IPS-18a (cell line): ENCODE data around the gene DRP2.

Experiments used
- H3K27ac ChIP-seq: one replicate; pipeline ENCODE4 v1.5.1; 2013; ENCODE audit warnings: low read length
- H3K27me3 ChIP-seq: one replicate; pipeline ENCODE4 v1.6.1; 2013; ENCODE audit warnings: mild to moderate bottlenecking, low read length; ENCODE audit not compliant: control insufficient read depth, insufficient read depth
- H3K36me3 ChIP-seq: one replicate; pipeline ENCODE4 v1.6.1; 2013; ENCODE audit warnings: low read depth, low read length; ENCODE audit not compliant: control insufficient read depth
- H3K4me1 ChIP-seq: one replicate; pipeline ENCODE4 v1.6.1; 2013; ENCODE audit warnings: low read depth, low read length; ENCODE audit not compliant: control insufficient read depth
- H3K4me3 ChIP-seq: one replicate; pipeline ENCODE4 v1.5.1; 2013; ENCODE audit warnings: low read length
- H3K9ac ChIP-seq: one replicate; pipeline ENCODE4 v1.6.1; 2013; ENCODE audit warnings: mild to moderate bottlenecking, low read length, moderate library complexity
- H3K9me3 ChIP-seq: one replicate; pipeline ENCODE4 v1.6.1; 2013; ENCODE audit warnings: low read depth, low read length; ENCODE audit not compliant: control insufficient read depth

Gene DRP2

DNA sequence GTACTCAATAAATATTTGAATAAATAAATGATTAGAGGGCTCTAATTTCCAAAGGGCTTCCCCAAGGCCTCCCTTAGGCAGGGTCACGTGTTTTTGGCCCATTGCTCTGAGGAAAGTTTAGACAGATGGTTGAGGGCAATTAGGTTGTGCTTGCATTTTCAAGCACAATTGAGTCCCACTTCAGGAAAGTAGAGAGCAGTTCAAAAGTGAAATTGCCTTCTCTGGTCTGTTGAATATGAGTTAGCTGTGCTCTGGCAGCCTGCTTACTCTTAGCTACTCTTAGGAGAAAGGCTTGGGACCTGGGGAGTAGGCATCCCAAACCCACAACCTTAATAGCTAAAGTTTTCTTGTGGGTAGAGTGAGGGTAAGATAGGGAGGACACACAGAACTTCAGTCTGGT, 9.0 kb upstream of the DRP2 start:
- no peaks in the 10 kb centered on the region for H3K36me3 ChIP-seq
- H3K4me1 ChIP-seq, result peaks cover 10% of the 10 kb centered on the region
- H3K9me3 ChIP-seq, result no peaks in the 10 kb centered on the region
- H3K27me3 ChIP-seq, result no peaks in the 10 kb centered on the region
- no peak overlapping the region for H3K9ac ChIP-seq
- H3K27ac ChIP-seq, result no peak overlapping the region
- H3K4me3 ChIP-seq, result no peak overlapping the region

DNA sequence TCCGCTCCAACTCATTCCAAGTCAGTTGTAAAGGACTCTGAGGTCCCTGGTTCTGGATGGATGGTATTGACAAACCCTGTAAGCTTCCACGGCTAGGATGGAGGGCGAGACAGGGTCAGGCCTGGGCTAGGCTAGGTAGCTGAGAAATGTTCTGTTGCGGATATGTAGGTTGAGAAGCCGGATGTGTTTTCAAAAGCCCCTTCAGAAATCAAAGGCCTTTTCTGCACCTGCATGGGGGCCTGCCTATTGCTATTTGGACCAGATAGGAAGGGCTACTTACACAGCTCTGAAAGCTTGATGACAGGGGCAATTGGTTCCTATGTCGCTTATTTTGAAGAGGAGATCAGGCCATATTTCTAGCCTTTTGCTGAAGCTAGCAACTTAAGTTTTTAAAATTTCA, 1.9 kb upstream of the DRP2 start:
- Histone ChIP-seq H3K27ac (no peak overlapping the region), H3K9me3 (no peaks in the 10 kb centered on the region), H3K4me1 (peaks cover 5% of the 10 kb centered on the region), H3K36me3 (no peaks in the 10 kb centered on the region), H3K4me3 (no peak overlapping the region), H3K27me3 (no peaks in the 10 kb centered on the region), H3K9ac (no peak overlapping the region)

DNA sequence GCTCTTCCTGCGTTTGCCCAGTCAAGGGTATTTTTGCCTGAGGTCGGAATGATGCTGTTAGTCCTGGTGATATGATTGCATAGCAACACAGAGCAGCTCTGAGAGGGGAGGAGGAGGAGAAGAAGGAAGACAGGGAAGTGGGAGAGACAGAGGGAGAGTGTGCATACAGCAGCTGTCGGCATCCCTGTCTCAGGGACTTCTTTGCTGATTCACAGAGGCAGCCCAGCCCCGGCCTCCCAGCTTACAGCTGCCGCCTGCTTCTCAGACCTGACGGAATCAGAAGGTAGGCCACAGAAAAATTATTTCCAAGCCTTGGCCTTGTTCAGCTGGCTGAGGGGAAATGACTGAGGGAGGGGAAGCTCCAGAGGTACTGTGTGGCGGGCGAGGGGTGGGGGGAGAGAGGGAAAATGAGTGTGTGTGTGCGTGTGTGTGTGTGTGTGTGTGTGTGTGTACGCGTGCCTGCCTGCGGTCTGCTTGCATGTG, 319 bp downstream of the DRP2 start:
- Histone ChIP-seq H3K36me3 (no peaks in the 10 kb centered on the region), H3K4me1 (peaks cover 5% of the 10 kb centered on the region), H3K9me3 (no peaks in the 10 kb centered on the region), H3K27ac (no peak overlapping the region), H3K9ac (no peak overlapping the region), H3K4me3 (peak overlapping the region; percentile 51), H3K27me3 (no peaks in the 10 kb centered on the region)

DNA sequence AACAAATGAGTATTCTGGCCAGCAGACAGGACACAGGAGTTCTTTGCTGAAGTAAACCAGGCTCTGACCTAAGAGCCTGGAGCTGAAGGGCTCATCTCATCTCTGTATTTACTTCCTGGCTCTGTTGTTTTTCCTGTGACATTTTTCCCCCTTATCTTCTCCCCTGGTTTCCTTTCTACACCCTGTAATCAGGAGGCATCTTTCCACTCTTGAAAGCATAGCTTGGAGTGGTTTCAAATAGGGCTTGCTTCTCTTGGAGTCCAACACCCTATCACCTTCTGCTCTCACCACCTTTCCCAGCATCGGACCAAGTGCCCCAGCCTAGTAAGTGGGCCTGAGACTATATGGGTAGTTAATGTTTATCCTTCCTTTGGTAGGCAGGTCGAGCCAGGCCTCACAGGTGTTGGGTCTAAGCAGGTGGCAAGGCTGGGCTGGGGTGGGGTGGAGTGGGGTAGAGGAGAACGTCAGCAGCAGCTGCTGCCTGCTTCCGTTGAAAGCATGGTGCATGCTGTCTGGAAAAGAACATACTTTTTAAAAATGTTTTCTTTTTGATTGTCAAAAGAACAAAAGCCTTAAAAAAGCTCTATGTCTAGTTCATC, 1.2 kb downstream of the DRP2 start:
- Histone ChIP-seq H3K27ac (no peak overlapping the region), H3K36me3 (no peaks in the 10 kb centered on the region), H3K9me3 (no peaks in the 10 kb centered on the region), H3K4me1 (peaks cover 5% of the 10 kb centered on the region), H3K27me3 (no peaks in the 10 kb centered on the region), H3K4me3 (no peak overlapping the region), H3K9ac (no peak overlapping the region)

DNA sequence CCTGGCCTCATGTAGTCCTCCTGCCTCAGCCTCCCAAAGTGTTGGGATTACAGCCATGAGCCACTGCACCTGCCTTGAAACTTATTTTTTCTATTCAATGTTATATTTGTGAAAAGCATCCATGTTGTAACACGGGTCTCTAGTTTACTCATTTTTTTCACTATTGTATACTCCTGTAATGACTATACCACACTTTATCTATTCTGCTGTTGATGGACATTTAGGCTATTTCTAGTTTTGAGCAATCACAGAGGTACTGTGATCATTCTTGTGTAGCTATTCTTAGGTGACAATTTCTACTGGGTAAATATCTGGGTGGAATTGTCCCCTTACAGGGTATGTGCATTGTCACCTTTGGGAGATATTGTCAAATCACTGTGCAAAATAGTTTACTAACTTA, 3.6 kb downstream of the DRP2 start:
- no peaks in the 10 kb centered on the region for H3K9me3 ChIP-seq
- H3K9ac ChIP-seq, result no peak overlapping the region
- no peak overlapping the region for H3K27ac ChIP-seq
- H3K4me1 ChIP-seq, result peaks cover 5% of the 10 kb centered on the region
- no peak overlapping the region for H3K4me3 ChIP-seq
- H3K36me3 ChIP-seq, result no peaks in the 10 kb centered on the region
- no peaks in the 10 kb centered on the region for H3K27me3 ChIP-seq

DNA sequence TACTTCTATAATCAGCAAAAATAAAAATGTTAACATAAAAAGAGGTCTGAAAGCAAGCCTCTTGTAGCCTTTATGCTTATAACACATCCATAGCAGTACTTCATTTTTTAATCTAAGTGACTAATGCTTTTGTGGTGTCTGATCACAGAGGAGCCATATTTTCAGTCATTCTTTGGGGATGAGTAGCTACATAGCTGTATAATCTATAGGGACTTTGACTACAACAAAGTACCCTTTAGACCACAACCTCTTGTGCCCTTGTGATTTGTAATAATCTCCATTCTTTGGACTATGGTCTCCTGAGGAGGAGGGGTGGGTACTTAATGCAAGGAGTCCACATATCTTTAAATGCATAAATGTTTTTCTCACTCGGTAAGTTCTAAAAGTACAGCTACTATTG, 9.6 kb downstream of the DRP2 start:
- Histone ChIP-seq H3K9me3 (no peaks in the 10 kb centered on the region), H3K27me3 (no peaks in the 10 kb centered on the region), H3K9ac (no peak overlapping the region), H3K36me3 (no peaks in the 10 kb centered on the region), H3K4me3 (no peak overlapping the region), H3K27ac (no peak overlapping the region), H3K4me1 (no peaks in the 10 kb centered on the region)

DNA sequence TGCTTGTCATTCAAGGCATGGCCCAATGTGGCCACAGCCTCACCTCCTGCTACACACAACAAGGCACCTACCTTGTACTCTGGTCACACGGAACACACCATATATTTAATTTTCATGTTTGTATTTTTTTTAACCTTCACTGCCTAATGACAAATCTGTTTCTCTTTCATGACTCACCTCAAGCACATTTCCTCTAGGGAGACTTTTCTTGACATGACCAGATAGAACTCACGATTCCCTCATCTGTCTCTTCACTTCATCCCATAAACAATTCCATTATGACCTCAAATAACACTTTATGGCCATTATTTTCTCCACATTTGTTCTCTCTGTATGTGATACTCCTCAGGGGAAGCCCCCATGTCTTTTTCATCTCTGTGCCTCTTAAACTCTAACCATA, 11.1 kb downstream of the DRP2 start:
- H3K9me3 ChIP-seq, result no peaks in the 10 kb centered on the region
- no peak overlapping the region for H3K9ac ChIP-seq
- no peaks in the 10 kb centered on the region for H3K36me3 ChIP-seq
- no peaks in the 10 kb centered on the region for H3K27me3 ChIP-seq
- H3K4me3 ChIP-seq, result no peak overlapping the region
- H3K27ac ChIP-seq, result no peak overlapping the region
- H3K4me1 ChIP-seq, result no peaks in the 10 kb centered on the region

DNA sequence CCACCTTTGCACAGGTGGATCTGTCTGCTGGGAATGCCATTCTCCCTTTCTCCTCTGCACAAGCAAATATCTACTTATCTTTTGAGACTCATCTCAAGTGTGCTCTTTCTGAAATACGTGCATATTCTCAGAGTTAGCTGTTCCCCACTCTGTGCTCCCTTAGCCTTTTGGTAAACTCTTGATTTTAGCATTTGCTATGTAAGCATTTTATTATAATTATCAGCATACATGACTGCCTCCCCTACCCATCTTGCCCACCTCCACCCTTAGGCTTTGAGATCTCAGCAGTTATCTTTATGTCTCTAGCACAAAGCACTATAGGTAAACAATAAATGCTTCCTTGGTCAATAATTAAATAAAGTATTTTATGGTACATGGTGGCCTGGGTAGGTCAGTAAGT, 11.5 kb downstream of the DRP2 start:
- Histone ChIP-seq H3K27me3 (no peaks in the 10 kb centered on the region), H3K4me3 (no peak overlapping the region), H3K27ac (no peak overlapping the region), H3K9me3 (no peaks in the 10 kb centered on the region), H3K4me1 (no peaks in the 10 kb centered on the region), H3K36me3 (no peaks in the 10 kb centered on the region), H3K9ac (no peak overlapping the region)

DNA sequence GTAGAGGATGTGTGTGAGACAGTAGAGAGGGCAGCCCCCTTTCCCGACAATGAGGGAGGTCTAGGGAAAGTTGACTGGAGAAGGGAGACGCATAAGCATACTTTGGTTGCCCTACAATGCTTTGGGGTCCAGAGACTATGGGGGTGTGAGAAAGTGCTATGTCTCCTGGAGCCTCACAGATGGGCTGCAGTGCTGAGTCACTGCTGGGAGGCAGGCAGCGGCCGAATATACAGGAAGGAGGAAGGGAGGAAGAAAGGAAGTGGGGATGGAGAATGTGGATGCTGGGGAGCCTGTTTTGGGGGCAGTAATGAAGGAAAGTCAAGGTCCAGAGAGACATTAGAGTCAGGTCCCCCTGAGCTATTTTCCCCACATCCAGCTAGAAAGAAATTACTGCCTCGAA, 12.7 kb downstream of the DRP2 start:
- H3K4me3 ChIP-seq, result no peak overlapping the region
- no peak overlapping the region for H3K9ac ChIP-seq
- no peak overlapping the region for H3K27ac ChIP-seq

DNA sequence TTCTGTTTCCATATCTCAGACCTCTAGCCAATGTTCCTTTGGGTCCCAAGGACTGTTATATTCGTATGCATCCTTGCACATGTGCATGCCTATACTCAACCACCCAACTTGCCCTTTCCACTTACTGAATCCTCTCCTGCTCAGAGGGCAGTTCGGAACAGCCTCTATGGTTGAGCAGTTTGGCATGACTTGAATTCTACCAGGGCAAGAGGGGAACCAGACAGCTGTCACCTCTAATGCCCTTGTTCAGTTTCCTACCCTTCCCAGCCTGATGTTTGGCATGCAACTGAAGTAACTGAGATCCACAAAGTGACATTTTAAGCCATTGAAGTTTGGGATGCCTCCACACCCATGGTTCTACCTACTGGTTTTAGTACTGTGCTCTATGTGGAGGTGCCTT, 17.5 kb downstream of the DRP2 start:
- no peaks in the 10 kb centered on the region for H3K4me1 ChIP-seq
- H3K9me3 ChIP-seq, result no peaks in the 10 kb centered on the region
- no peak overlapping the region for H3K9ac ChIP-seq
- no peaks in the 10 kb centered on the region for H3K36me3 ChIP-seq
- H3K4me3 ChIP-seq, result no peak overlapping the region
- H3K27me3 ChIP-seq, result no peaks in the 10 kb centered on the region
- H3K27ac ChIP-seq, result no peak overlapping the region

More for the DNA sequence above, 12.7 kb downstream of the DRP2 start:
- H3K4me1 ChIP-seq, result no peaks in the 10 kb centered on the region
- no peaks in the 10 kb centered on the region for H3K9me3 ChIP-seq
- no peaks in the 10 kb centered on the region for H3K27me3 ChIP-seq
- no peaks in the 10 kb centered on the region for H3K36me3 ChIP-seq

DNA sequence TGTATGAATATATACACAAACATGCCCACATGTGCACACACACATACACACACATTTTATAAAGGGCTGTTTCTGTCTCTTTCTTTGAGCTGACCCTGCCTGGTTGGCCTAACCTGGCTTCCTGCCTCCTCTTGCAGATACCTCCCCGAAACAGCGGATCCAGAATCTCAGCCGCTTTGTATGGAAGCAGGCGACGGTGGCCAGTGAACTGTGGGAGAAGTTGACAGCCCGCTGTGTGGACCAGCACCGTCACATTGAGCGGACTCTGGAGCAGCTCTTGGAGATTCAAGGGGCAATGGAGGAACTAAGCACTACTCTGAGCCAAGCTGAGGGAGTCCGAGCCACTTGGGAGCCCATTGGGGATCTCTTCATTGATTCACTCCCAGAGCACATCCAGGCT, 21.9 kb downstream of the DRP2 start:
- H3K36me3 ChIP-seq, result no peaks in the 10 kb centered on the region
- H3K9me3 ChIP-seq, result no peaks in the 10 kb centered on the region
- H3K9ac ChIP-seq, result no peak overlapping the region
- no peaks in the 10 kb centered on the region for H3K4me1 ChIP-seq
- no peaks in the 10 kb centered on the region for H3K27me3 ChIP-seq
- H3K27ac ChIP-seq, result no peak overlapping the region
- no peak overlapping the region for H3K4me3 ChIP-seq

DNA sequence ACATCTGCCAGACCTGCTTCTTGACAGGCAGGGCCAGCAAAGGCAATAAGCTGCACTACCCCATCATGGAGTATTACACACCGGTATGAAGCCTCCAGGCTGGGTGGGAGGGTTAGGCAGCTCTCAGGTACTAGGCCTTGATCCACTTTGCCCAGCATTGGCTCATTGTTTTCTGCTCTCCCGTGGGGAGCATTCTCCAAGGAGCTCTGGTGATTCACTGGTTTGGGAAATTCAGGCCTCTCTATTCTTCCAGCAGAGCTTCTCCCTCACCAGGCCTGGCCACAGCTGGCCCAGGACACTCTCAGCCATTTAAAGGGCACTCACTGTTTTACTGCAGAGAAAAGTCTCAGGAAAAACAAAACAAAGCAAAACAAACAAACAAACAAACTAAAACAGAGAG, 33.0 kb downstream of the DRP2 start:
- Histone ChIP-seq H3K9ac (no peak overlapping the region), H3K27me3 (no peaks in the 10 kb centered on the region), H3K27ac (no peak overlapping the region), H3K9me3 (no peaks in the 10 kb centered on the region), H3K36me3 (no peaks in the 10 kb centered on the region), H3K4me3 (no peak overlapping the region), H3K4me1 (no peaks in the 10 kb centered on the region)
